DOHH2 (cell line): ENCODE measurements around the gene DIP2C.

ENCODE experiments used
- H3F3A ChIP-seq: fragments of 200-600 bp; sonication (generic), shearing (Covaris generic); 2 replicates; pipeline ENCODE4 v1.6.0; 2016; ENCODE audit warnings: antibody characterized with exemption, mild to moderate bottlenecking; ENCODE audit not compliant: control insufficient read depth, insufficient read depth
- H3K27ac ChIP-seq: fragments of 200-600 bp; sonication (generic); 2 replicates; pipeline ENCODE4 v1.5.1; 2014; ENCODE audit warnings: low read depth, mild to moderate bottlenecking, low read length, moderate library complexity
- H3K27me3 ChIP-seq: fragments of 200-600 bp; sonication (generic); 2 replicates; pipeline ENCODE4 v1.6.1; 2014; ENCODE audit warnings: mild to moderate bottlenecking, low read length, mixed read lengths; ENCODE audit not compliant: control insufficient read depth
- H3K36me3 ChIP-seq: fragments of 200-600 bp; sonication (generic); 2 replicates; pipeline ENCODE4 v1.6.1; 2014; ENCODE audit warnings: mild to moderate bottlenecking, low read length, moderate library complexity, mixed read lengths; ENCODE audit not compliant: control insufficient read depth
- H3K4me1 ChIP-seq: fragments of 200-600 bp; sonication (generic); 2 replicates; pipeline ENCODE4 v1.6.1; 2014; ENCODE audit warnings: mild to moderate bottlenecking, low read length, mixed read lengths; ENCODE audit not compliant: control insufficient read depth
- H3K4me2 ChIP-seq: fragments of 200-600 bp; sonication (generic); 2 replicates; pipeline ENCODE4 v1.6.0; 2014; ENCODE audit warnings: mild to moderate bottlenecking, low read length, moderate library complexity
- H3K4me3 ChIP-seq: fragments of 200-600 bp; sonication (generic); 2 replicates; pipeline ENCODE4 v1.5.1; 2014; ENCODE audit warnings: mild to moderate bottlenecking, low read length, mixed read lengths
- H3K79me2 ChIP-seq: fragments of 200-600 bp; sonication (generic); 2 replicates; pipeline ENCODE4 v1.6.1; 2014; ENCODE audit warnings: mild to moderate bottlenecking, low read length, mixed read lengths; ENCODE audit not compliant: control insufficient read depth
- H3K9me2 ChIP-seq: fragments of 200-600 bp; sonication (generic); replicated peaks from 2 replicates; pipeline ENCODE4 v1.6.1; 2014; ENCODE audit warnings: mild to moderate bottlenecking, low read length, mixed read lengths; ENCODE audit not compliant: control insufficient read depth
- H3K9me3 ChIP-seq: fragments of 200-600 bp; sonication (generic); 2 replicates; pipeline ENCODE4 v1.6.1; 2014; ENCODE audit warnings: antibody characterized with exemption, low read length, mixed read lengths; ENCODE audit not compliant: control insufficient read depth, insufficient read depth
- H4K20me1 ChIP-seq: fragments of 200-600 bp; sonication (generic); 2 replicates; pipeline ENCODE4 v1.6.0; 2014; ENCODE audit warnings: low read depth, mild to moderate bottlenecking, antibody characterized with exemption, low read length, moderate library complexity; ENCODE audit not compliant: control insufficient read depth, insufficient read depth
- CTCF ChIP-seq: fragments of 200-600 bp; sonication (generic); IDR thresholded peaks from one replicate; pipeline ENCODE4 v1.5.1; 2014; ENCODE audit warnings: antibody characterized with exemption, mild to moderate bottlenecking, low read depth, low read length; ENCODE audit not compliant: poor library complexity, severe bottlenecking
- EZH2phosphoT487 ChIP-seq: fragments of 200-600 bp; sonication (generic); IDR thresholded peaks from 2 replicates; pipeline ENCODE4 v1.6.1; 2017; ENCODE audit warnings: borderline replicate concordance, mild to moderate bottlenecking, antibody characterized with exemption, low read length, moderate library complexity, mixed read lengths

Gene DIP2C

GRCh38 chr10:363152-363551 is 326.3 kb downstream of the DIP2C start:
- no peak overlapping the region for H3K27ac ChIP-seq
- peaks cover 62% of the 10 kb centered on the region for H3K36me3 ChIP-seq
- no peaks in the 10 kb centered on the region for H3K9me2 ChIP-seq
- H3K4me3 ChIP-seq, result no peak overlapping the region
- H3F3A ChIP-seq, result peaks cover 9% of the 10 kb centered on the region
- no peaks in the 10 kb centered on the region for H3K27me3 ChIP-seq
- H3K4me2 ChIP-seq, result no peak overlapping the region
- no peaks in the 10 kb centered on the region for H4K20me1 ChIP-seq
- H3K4me1 ChIP-seq, result peaks cover 52% of the 10 kb centered on the region
- H3K9me3 ChIP-seq, result no peaks in the 10 kb centered on the region
- H3K79me2 ChIP-seq, result no peaks in the 10 kb centered on the region
- TF ChIP-seq EZH2phosphoT487, result no peak
- TF ChIP-seq CTCF, result no peak

- H3K4me3 ChIP-seq, result no peak overlapping the region
- TF ChIP-seq EZH2phosphoT487, result no peak
- TF ChIP-seq CTCF, result no peak
- H3K36me3 ChIP-seq, result peaks cover 64% of the 10 kb centered on the region
- H3K79me2 ChIP-seq, result no peaks in the 10 kb centered on the region
- H3K9me2 ChIP-seq, result no peaks in the 10 kb centered on the region
- H3K27ac ChIP-seq, result no peak overlapping the region
- no peaks in the 10 kb centered on the region for H3K27me3 ChIP-seq
- peaks cover 38% of the 10 kb centered on the region for H3K4me1 ChIP-seq
- H3F3A ChIP-seq, result peaks cover under 1% of the 10 kb centered on the region; the same call in 1 of the 2 replicates
- no peaks in the 10 kb centered on the region for H3K9me3 ChIP-seq
- no peak overlapping the region for H3K4me2 ChIP-seq
- H4K20me1 ChIP-seq, result no peaks in the 10 kb centered on the region
These were observed 328.0 kb downstream of the DIP2C start for GRCh38 chr10:361203-362081.

GRCh38 chr10:360653-361052 is 328.8 kb downstream of the DIP2C start:
- H3K4me1 ChIP-seq, result peaks cover 30% of the 10 kb centered on the region
- no peaks in the 10 kb centered on the region for H3K27me3 ChIP-seq
- no peaks in the 10 kb centered on the region for H3K9me3 ChIP-seq
- no peaks in the 10 kb centered on the region for H3F3A ChIP-seq
- TF ChIP-seq EZH2phosphoT487, result no peak
- no peak for TF ChIP-seq CTCF
- no peak overlapping the region for H3K4me3 ChIP-seq
- no peak overlapping the region for H3K4me2 ChIP-seq
- H3K27ac ChIP-seq, result no peak overlapping the region
- no peaks in the 10 kb centered on the region for H3K9me2 ChIP-seq
- no peaks in the 10 kb centered on the region for H3K79me2 ChIP-seq
- H3K36me3 ChIP-seq, result peaks cover 63% of the 10 kb centered on the region
- H4K20me1 ChIP-seq, result no peaks in the 10 kb centered on the region
